ENCODE data around the gene CLN6.

DNA sequence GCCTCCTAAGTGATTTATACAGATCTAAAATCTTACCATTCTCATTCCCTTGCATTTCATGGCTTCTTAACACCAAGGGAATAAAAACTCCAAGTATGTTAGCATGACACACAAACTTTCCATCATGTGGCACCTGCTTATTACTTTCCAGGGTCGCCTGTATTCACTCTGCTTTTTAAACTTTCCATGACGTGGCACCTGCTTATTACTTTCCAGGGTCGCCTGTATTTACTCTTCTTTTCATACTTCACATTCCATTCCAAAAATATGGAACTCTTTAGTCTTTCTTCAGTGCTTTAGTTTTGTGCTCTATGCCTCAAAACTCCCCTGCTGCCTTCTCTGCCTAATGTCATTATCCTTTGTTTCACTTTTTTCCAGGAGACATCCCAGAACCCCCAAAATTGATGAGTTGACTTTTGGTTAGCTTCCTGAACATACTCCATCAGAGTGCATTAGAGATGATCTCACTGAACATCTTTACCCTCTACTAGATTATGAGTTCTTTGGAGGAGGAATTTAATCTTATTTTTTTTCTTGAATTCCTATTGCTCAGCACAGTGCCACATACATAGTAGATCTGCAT lies 71.4 kb downstream of the CLN6 start:
- TF ChIP-seq, protein P1, sequence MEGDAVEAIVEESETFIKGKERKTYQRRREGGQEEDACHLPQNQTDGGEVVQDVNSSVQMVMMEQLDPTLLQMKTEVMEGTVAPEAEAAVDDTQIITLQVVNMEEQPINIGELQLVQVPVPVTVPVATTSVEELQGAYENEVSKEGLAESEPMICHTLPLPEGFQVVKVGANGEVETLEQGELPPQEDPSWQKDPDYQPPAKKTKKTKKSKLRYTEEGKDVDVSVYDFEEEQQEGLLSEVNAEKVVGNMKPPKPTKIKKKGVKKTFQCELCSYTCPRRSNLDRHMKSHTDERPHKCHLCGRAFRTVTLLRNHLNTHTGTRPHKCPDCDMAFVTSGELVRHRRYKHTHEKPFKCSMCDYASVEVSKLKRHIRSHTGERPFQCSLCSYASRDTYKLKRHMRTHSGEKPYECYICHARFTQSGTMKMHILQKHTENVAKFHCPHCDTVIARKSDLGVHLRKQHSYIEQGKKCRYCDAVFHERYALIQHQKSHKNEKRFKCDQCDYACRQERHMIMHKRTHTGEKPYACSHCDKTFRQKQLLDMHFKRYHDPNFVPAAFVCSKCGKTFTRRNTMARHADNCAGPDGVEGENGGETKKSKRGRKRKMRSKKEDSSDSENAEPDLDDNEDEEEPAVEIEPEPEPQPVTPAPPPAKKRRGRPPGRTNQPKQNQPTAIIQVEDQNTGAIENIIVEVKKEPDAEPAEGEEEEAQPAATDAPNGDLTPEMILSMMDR (IDR thresholded peaks at IDR 0.05), result no peak
- TF ChIP-seq, protein P2, sequence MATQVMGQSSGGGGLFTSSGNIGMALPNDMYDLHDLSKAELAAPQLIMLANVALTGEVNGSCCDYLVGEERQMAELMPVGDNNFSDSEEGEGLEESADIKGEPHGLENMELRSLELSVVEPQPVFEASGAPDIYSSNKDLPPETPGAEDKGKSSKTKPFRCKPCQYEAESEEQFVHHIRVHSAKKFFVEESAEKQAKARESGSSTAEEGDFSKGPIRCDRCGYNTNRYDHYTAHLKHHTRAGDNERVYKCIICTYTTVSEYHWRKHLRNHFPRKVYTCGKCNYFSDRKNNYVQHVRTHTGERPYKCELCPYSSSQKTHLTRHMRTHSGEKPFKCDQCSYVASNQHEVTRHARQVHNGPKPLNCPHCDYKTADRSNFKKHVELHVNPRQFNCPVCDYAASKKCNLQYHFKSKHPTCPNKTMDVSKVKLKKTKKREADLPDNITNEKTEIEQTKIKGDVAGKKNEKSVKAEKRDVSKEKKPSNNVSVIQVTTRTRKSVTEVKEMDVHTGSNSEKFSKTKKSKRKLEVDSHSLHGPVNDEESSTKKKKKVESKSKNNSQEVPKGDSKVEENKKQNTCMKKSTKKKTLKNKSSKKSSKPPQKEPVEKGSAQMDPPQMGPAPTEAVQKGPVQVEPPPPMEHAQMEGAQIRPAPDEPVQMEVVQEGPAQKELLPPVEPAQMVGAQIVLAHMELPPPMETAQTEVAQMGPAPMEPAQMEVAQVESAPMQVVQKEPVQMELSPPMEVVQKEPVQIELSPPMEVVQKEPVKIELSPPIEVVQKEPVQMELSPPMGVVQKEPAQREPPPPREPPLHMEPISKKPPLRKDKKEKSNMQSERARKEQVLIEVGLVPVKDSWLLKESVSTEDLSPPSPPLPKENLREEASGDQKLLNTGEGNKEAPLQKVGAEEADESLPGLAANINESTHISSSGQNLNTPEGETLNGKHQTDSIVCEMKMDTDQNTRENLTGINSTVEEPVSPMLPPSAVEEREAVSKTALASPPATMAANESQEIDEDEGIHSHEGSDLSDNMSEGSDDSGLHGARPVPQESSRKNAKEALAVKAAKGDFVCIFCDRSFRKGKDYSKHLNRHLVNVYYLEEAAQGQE (IDR thresholded peaks at IDR 0.05; ENCODE audit: insufficient read depth in 1 of 2, low read depth in 2 of 2, low read length in 1 of 2), result no peak
- no peak for TF ChIP-seq POLR2AphosphoS5 (IDR thresholded peaks at IDR 0.05; ENCODE audit: low read depth, low read length)
